ENCODE data around the gene TENT5C. TPM values are rescaled to one million over a fixed set of nuclear protein-coding genes. Genes with fewer than 3 reads are reported as not detected.

The TENT5C gene
- total RNA-seq, 4 donors from 2014 or later = 2.3 to 22.1 (median 5.1) TPM

- Histone ChIP-seq H3K4me3 (no peak overlapping the region), H3K36me3 (no peaks in the 10 kb centered on the region), H3K4me1 (no peaks in the 10 kb centered on the region), H3K9me3 (no peaks in the 10 kb centered on the region), H3K27me3 (no peaks in the 10 kb centered on the region), H3K27ac (no peak overlapping the region)
- intact Hi-C loops (cut with DNase I; ENCODE audit: low total_unique reads) = no loop called here
- TF ChIP-seq POLR2A (IDR thresholded peaks at IDR 0.05) (no peak), CTCF (IDR thresholded peaks at IDR 0.05) (no peak)
- DNase-seq = no peak
These were observed 28.5 kb upstream of the TENT5C start for GRCh38 chr1:117577191-117577885.

GRCh38 chr1:117578466-117578865 lies 27.4 kb upstream of the TENT5C start:
- Histone ChIP-seq H3K27me3 (no peaks in the 10 kb centered on the region), H3K9me3 (no peaks in the 10 kb centered on the region), H3K36me3 (no peaks in the 10 kb centered on the region), H3K4me1 (no peaks in the 10 kb centered on the region), H3K27ac (no peak overlapping the region), H3K4me3 (no peak overlapping the region)
- DNase-seq = no peak
- intact Hi-C loops (cut with DNase I; ENCODE audit: low total_unique reads) = no loop called here
- TF ChIP-seq POLR2A (IDR thresholded peaks at IDR 0.05) (no peak), CTCF (IDR thresholded peaks at IDR 0.05) (no peak)

GRCh38 chr1:117579221-117579906 lies 26.5 kb upstream of the TENT5C start:
- Histone ChIP-seq H3K4me3 (no peak overlapping the region), H3K4me1 (no peaks in the 10 kb centered on the region), H3K36me3 (no peaks in the 10 kb centered on the region), H3K27ac (no peak overlapping the region), H3K9me3 (no peaks in the 10 kb centered on the region), H3K27me3 (no peaks in the 10 kb centered on the region)
- TF ChIP-seq CTCF (IDR thresholded peaks at IDR 0.05) (no peak), POLR2A (IDR thresholded peaks at IDR 0.05) (no peak)
- no peak for DNase-seq
- intact Hi-C loops (cut with DNase I; ENCODE audit: low total_unique reads) = no loop called here

- Histone ChIP-seq H3K9me3 (no peaks in the 10 kb centered on the region), H3K36me3 (no peaks in the 10 kb centered on the region), H3K4me1 (no peaks in the 10 kb centered on the region), H3K27ac (no peak overlapping the region), H3K27me3 (no peaks in the 10 kb centered on the region), H3K4me3 (no peak overlapping the region)
- intact Hi-C loops (cut with DNase I; ENCODE audit: low total_unique reads) = no loop called here
- no peak for DNase-seq
- no peak for TF ChIP-seq POLR2A (IDR thresholded peaks at IDR 0.05)
- no peak for TF ChIP-seq CTCF (IDR thresholded peaks at IDR 0.05)
These were observed 25.4 kb upstream of the TENT5C start for GRCh38 chr1:117580436-117580835.

GRCh38 chr1:117580882-117581281 lies 25.0 kb upstream of the TENT5C start:
- Histone ChIP-seq H3K4me3 (no peak overlapping the region), H3K36me3 (no peaks in the 10 kb centered on the region), H3K27ac (no peak overlapping the region), H3K4me1 (no peaks in the 10 kb centered on the region), H3K27me3 (no peaks in the 10 kb centered on the region), H3K9me3 (no peaks in the 10 kb centered on the region)
- no peak for DNase-seq
- intact Hi-C loops (cut with DNase I; ENCODE audit: low total_unique reads) = no loop called here
- TF ChIP-seq POLR2A (IDR thresholded peaks at IDR 0.05) (no peak), CTCF (IDR thresholded peaks at IDR 0.05) (no peak)
